Mesendoderm (in vitro differentiated cells): ENCODE measurements around the gene PHLDA1.

Experiments used
- DNase-seq: peaks from one replicate; pipeline ENCODE4 v3.0.0; 2013
- H2AK5ac ChIP-seq: 2 replicates; pipeline ENCODE4 v1.6.1; 2013; ENCODE audit warnings: low read length, inconsistent platforms
- H2BK120ac ChIP-seq: 2 replicates; pipeline ENCODE4 v1.6.1; 2013; ENCODE audit warnings: low read depth, mild to moderate bottlenecking, low read length, moderate library complexity, mixed read lengths
- H2BK15ac ChIP-seq: replicated peaks from 2 replicates; pipeline ENCODE4 v1.6.1; 2013; ENCODE audit warnings: low read depth, mild to moderate bottlenecking, moderate library complexity
- H2BK5ac ChIP-seq: 2 replicates; pipeline ENCODE4 v1.6.1; 2013; ENCODE audit warnings: low read length, inconsistent platforms
- H3K18ac ChIP-seq: 2 replicates; pipeline ENCODE4 v1.6.1; 2013; ENCODE audit warnings: mild to moderate bottlenecking, low read length, mixed read lengths
- H3K23ac ChIP-seq: one replicate; pipeline ENCODE4 v1.6.1; 2013; ENCODE audit warnings: low read length
- H3K27ac ChIP-seq: 2 replicates; pipeline ENCODE4 v1.5.1; 2013; ENCODE audit warnings: low read depth, mild to moderate bottlenecking, inconsistent platforms, low read length, moderate library complexity
- H3K27me3 ChIP-seq: 2 replicates; pipeline ENCODE4 v1.6.1; 2013; ENCODE audit warnings: low read length, control low read depth, mild to moderate bottlenecking, inconsistent platforms; ENCODE audit not compliant: insufficient read depth, poor library complexity
- H3K36me3 ChIP-seq: 2 replicates; pipeline ENCODE4 v1.6.1; 2013; ENCODE audit warnings: low read length, inconsistent platforms; ENCODE audit not compliant: control insufficient read depth, insufficient read depth
- H3K4ac ChIP-seq: one replicate; pipeline ENCODE4 v1.6.1; 2013; ENCODE audit warnings: low read depth, mild to moderate bottlenecking, low read length, moderate library complexity
- H3K4me1 ChIP-seq: 2 replicates; pipeline ENCODE4 v1.6.1; 2013; ENCODE audit warnings: low read depth, low read length, inconsistent platforms; ENCODE audit not compliant: control insufficient read depth
- H3K4me2 ChIP-seq: 2 replicates; pipeline ENCODE4 v1.6.1; 2013; ENCODE audit warnings: low read length
- H3K4me3 ChIP-seq: 2 replicates; pipeline ENCODE4 v1.5.1; 2013; ENCODE audit warnings: mild to moderate bottlenecking, low read length
- H3K56ac ChIP-seq: one replicate; pipeline ENCODE4 v1.6.1; 2013; ENCODE audit warnings: low read length
- H3K79me1 ChIP-seq: 2 replicates; pipeline ENCODE4 v1.6.1; 2013; ENCODE audit warnings: low read length, inconsistent platforms
- H3K79me2 ChIP-seq: 2 replicates; pipeline ENCODE4 v1.6.1; 2013; ENCODE audit warnings: mild to moderate bottlenecking, low read length; ENCODE audit not compliant: control insufficient read depth, insufficient read depth
- H3K9ac ChIP-seq: 2 replicates; pipeline ENCODE4 v1.6.1; 2013; ENCODE audit warnings: low read length, inconsistent platforms
- H4K5ac ChIP-seq: one replicate; pipeline ENCODE4 v1.6.1; 2013; ENCODE audit warnings: low read length
- H4K8ac ChIP-seq: one replicate; pipeline ENCODE4 v1.6.1; 2013; ENCODE audit warnings: low read depth, mild to moderate bottlenecking, control low read depth, low read length, moderate library complexity
- WGBS: extraction: QIAGEN DNeasy Blood & Tissue Kit; methylation state at CpG from one replicate; pipeline ENCODE4 v1.1.7; 2013; ENCODE audit warnings: low lambda C conversion rate, missing lambda C conversion rate; ENCODE audit not compliant: insufficient coverage; ENCODE audit errors: extremely low coverage; 5-methylcytosine and 5-hydroxymethylcytosine counted together

PHLDA1 gene

DNA sequence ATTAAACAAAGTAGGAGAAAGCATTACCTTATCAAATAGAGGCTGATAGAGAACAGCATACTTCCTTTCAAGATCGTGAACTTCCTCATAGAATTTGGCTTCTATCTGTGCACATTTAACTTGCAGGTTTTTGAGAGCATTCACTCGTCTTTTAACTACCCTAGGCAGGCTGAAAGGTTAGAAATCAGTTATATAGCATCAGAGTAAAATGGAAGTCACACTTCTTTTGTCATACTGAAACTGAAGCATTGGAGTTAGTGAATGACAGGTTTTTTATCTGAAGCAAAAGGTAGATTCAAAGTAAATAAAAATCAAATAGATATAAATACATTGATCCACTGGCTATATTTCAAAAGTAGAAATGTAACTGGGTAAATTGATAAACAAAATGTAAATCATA lies 28.5 kb upstream of the PHLDA1 start:
- Histone ChIP-seq H3K27me3 (no peaks in the 10 kb centered on the region), H2BK15ac (no peak overlapping the region)
- no CpG with 5 or more reads among the region's 2 CpGs for WGBS

DNA sequence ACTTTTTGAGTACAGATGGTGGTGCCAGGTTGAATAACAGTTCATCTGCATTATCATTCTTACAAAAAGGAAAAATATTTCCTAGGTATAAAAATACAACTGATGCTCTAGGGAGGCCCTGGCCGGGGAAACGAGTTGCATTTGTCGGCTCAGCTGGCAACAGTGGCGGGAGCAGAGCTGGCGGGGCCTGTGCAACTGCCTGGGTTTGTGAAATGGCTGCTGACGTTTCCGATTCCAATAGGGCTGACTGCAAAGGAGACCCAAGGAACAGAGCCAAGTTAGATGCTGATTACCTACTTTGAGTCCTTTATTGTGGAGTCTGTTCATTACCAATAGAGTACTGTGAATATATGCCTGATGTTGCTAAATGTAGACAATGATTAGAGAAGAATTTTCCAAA lies 25.8 kb upstream of the PHLDA1 start:
- no peak for DNase-seq

More for the DNA sequence above, 28.5 kb upstream of the PHLDA1 start:
- Histone ChIP-seq H4K8ac (no peak overlapping the region), H2AK5ac (no peak overlapping the region), H3K4me1 (no peaks in the 10 kb centered on the region), H3K9ac (no peak overlapping the region), H2BK5ac (no peak overlapping the region), H3K23ac (no peak overlapping the region), H3K4ac (no peak overlapping the region), H3K27ac (no peak overlapping the region), H3K36me3 (peaks cover 8% of the 10 kb centered on the region), H3K56ac (no peak overlapping the region), H2BK120ac (no peak overlapping the region), H4K5ac (no peak overlapping the region), H3K79me2 (peaks cover 28% of the 10 kb centered on the region), H3K18ac (no peak overlapping the region), H3K4me2 (no peak overlapping the region), H3K79me1 (peaks cover 8% of the 10 kb centered on the region), H3K4me3 (no peak overlapping the region)
- DNase-seq, result no peak

DNA sequence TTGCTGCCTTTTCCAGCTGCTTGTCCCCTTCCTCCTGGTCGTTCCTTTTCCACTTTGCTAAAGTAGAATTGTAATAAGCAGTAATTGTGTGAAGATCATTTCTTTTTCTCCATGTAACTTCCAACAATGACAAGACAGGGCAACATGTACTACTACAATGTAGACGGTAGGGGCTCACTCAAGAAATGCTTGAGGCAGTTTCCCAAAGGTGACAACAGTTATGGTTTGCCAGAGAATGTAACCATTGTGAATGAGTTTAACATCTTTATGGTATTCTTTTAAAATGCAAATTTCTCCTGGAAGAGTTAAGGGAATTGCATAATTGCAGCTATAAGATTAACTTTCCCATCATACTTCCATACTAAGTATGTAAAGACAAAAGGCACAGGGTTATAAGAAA lies 23.8 kb upstream of the PHLDA1 start:
- peaks cover 4% of the 10 kb centered on the region for H3K36me3 ChIP-seq
- peak; percentile 65 for DNase-seq

More for the DNA sequence above, 25.8 kb upstream of the PHLDA1 start:
- H3K27me3 ChIP-seq, result no peaks in the 10 kb centered on the region
- H3K18ac ChIP-seq, result no peak overlapping the region
- H3K79me1 ChIP-seq, result peaks cover 10% of the 10 kb centered on the region
- H3K4ac ChIP-seq, result no peak overlapping the region
- no peak overlapping the region for H2BK15ac ChIP-seq
- no CpG with 5 or more reads among the region's 7 CpGs for WGBS
- H3K4me3 ChIP-seq, result no peak overlapping the region
- H3K79me2 ChIP-seq, result peaks cover 13% of the 10 kb centered on the region
- H3K27ac ChIP-seq, result no peak overlapping the region
- no peaks in the 10 kb centered on the region for H3K4me1 ChIP-seq
- no peak overlapping the region for H4K8ac ChIP-seq
- H3K36me3 ChIP-seq, result peaks cover 10% of the 10 kb centered on the region
- H3K23ac ChIP-seq, result no peak overlapping the region
- no peak overlapping the region for H2BK120ac ChIP-seq
- H3K56ac ChIP-seq, result no peak overlapping the region
- no peak overlapping the region for H2AK5ac ChIP-seq
- H4K5ac ChIP-seq, result no peak overlapping the region
- no peak overlapping the region for H3K9ac ChIP-seq
- no peak overlapping the region for H2BK5ac ChIP-seq
- H3K4me2 ChIP-seq, result no peak overlapping the region

DNA sequence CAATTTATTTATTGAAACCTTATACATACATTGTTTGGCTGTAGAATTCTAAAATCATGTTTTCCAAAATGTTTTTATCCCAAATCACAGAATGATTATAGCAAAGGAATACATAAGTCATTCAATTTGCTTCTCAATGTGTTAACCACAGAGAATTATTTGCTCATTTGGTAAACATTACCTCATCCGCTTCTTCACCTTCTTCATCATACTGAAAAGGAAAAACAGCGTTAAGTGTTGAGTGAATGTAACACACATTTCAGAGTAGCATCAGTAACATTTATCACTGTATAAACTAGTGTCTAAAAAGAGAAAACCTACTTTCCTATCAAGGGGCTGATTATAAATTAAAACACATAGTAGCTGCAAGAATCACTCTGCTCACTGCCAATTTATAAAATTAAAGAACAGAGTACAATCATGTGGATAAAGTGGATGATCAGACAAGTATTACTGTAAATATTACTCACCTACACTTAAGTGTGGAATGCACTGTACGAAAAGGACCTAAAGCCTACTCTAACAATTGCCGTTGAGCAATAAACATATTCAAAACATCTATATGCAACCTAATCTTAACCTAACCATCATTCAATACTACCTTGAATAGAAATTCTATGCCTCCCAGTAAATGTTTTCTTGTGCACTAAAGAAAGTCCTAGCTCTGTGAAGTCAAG lies 18.1 kb upstream of the PHLDA1 start:
- no peak overlapping the region for H3K27ac ChIP-seq
- H2AK5ac ChIP-seq, result no peak overlapping the region
- no peak overlapping the region for H4K8ac ChIP-seq
- WGBS, result 100% methylated on average over 1 of the region's 4 CpGs
- H3K9ac ChIP-seq, result no peak overlapping the region
- no peak overlapping the region for H3K4me2 ChIP-seq
- H4K5ac ChIP-seq, result no peak overlapping the region
- H3K79me2 ChIP-seq, result no peaks in the 10 kb centered on the region
- no peak overlapping the region for H2BK5ac ChIP-seq
- no peaks in the 10 kb centered on the region for H3K4me1 ChIP-seq
- no peak overlapping the region for H3K56ac ChIP-seq
- no peak overlapping the region for H3K18ac ChIP-seq
- no peak overlapping the region for H3K23ac ChIP-seq
- no peak overlapping the region for H2BK15ac ChIP-seq
- H3K4ac ChIP-seq, result no peak overlapping the region
- no peak overlapping the region for H3K4me3 ChIP-seq
- no peak for DNase-seq
- H2BK120ac ChIP-seq, result no peak overlapping the region
- peaks cover 2% of the 10 kb centered on the region for H3K36me3 ChIP-seq
- no peaks in the 10 kb centered on the region for H3K27me3 ChIP-seq
- peaks cover 3% of the 10 kb centered on the region for H3K79me1 ChIP-seq

More for the DNA sequence above, 23.8 kb upstream of the PHLDA1 start:
- peaks cover 3% of the 10 kb centered on the region for H3K79me1 ChIP-seq
- H3K27me3 ChIP-seq, result no peaks in the 10 kb centered on the region
- H3K4me2 ChIP-seq, result no peak overlapping the region
- H3K27ac ChIP-seq, result no peak overlapping the region
- no peak overlapping the region for H2BK15ac ChIP-seq
- no peak overlapping the region for H3K56ac ChIP-seq
- H4K8ac ChIP-seq, result no peak overlapping the region
- no peak overlapping the region for H3K4me3 ChIP-seq
- H4K5ac ChIP-seq, result no peak overlapping the region
- whole genome bisulfite sequencing, result no CpG with 5 or more reads among the region's 2 CpGs
- no peak overlapping the region for H3K18ac ChIP-seq
- no peak overlapping the region for H2BK5ac ChIP-seq
- no peak overlapping the region for H3K9ac ChIP-seq
- H3K23ac ChIP-seq, result no peak overlapping the region
- no peak overlapping the region for H2AK5ac ChIP-seq
- H3K4ac ChIP-seq, result no peak overlapping the region
- no peaks in the 10 kb centered on the region for H3K79me2 ChIP-seq
- H3K4me1 ChIP-seq, result no peaks in the 10 kb centered on the region
- no peak overlapping the region for H2BK120ac ChIP-seq

DNA sequence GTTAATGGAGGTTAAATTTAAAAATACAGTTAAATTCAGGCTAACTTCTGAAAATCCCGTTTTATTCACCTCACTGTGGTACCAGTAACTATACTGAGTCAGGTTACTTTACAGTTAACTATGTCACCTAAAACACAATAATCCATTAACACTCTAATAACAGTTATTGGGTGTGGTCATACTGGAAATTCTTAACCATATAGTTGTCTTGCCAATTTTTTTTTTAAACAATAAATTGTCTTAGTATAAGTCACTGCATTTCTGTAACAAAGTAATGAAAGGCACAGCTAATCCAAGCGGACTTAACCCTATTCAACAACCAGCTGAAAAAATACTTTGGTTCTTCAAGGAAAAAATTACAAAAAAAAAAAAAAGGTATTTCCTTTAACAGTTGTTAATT lies 16.2 kb upstream of the PHLDA1 start:
- no CpG with 5 or more reads among the region's 2 CpGs for WGBS
- Histone ChIP-seq H3K27ac (no peak overlapping the region), H2AK5ac (no peak overlapping the region), H2BK15ac (no peak overlapping the region), H4K8ac (no peak overlapping the region), H3K56ac (no peak overlapping the region), H2BK120ac (no peak overlapping the region), H3K4ac (no peak overlapping the region), H2BK5ac (no peak overlapping the region), H3K4me2 (no peak overlapping the region), H3K9ac (no peak overlapping the region), H3K18ac (no peak overlapping the region), H3K4me1 (no peaks in the 10 kb centered on the region), H4K5ac (no peak overlapping the region), H3K23ac (no peak overlapping the region), H3K79me2 (no peaks in the 10 kb centered on the region), H3K4me3 (no peak overlapping the region), H3K27me3 (no peaks in the 10 kb centered on the region), H3K79me1 (no peaks in the 10 kb centered on the region), H3K36me3 (no peaks in the 10 kb centered on the region)
- DNase-seq, result no peak

DNA sequence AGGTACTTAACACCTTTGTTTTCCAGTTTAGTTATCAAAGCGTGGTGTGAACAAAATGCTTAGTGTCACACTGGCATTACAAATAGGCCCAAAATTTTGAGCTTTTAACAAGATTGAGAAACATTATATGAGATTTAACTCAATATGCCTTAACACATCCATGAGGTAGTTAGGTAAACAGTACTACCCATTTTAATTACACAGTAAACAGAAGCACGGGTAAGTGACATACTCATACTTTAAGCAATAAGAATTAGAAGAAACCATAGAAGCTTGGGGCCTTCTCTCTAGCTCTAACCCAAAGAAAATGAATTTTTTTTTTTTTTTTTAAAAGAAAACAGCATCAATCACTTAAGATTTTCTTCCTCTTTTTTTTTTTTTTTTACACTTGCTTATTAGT lies 15.5 kb upstream of the PHLDA1 start:
- Histone ChIP-seq H3K18ac (no peak overlapping the region), H3K36me3 (no peaks in the 10 kb centered on the region), H2BK120ac (no peak overlapping the region), H3K79me2 (no peaks in the 10 kb centered on the region), H3K4me1 (no peaks in the 10 kb centered on the region), H3K23ac (no peak overlapping the region), H3K27me3 (no peaks in the 10 kb centered on the region), H4K5ac (no peak overlapping the region), H2BK5ac (no peak overlapping the region), H4K8ac (no peak overlapping the region), H3K9ac (no peak overlapping the region), H3K79me1 (no peaks in the 10 kb centered on the region), H3K56ac (no peak overlapping the region), H2BK15ac (no peak overlapping the region), H3K4ac (no peak overlapping the region), H2AK5ac (no peak overlapping the region), H3K27ac (no peak overlapping the region), H3K4me3 (no peak overlapping the region), H3K4me2 (no peak overlapping the region)
- DNase-seq, result no peak
- WGBS, result no CpG with 5 or more reads among the region's 2 CpGs
